ENCODE measurements around the gene BCKDHB.
"Not testable (repeated sequence)": the region's sequence is repeated elsewhere in the genome, so short reads cannot be mapped to it uniquely, and the experiment has no call there.

BCKDHB gene

DNA sequence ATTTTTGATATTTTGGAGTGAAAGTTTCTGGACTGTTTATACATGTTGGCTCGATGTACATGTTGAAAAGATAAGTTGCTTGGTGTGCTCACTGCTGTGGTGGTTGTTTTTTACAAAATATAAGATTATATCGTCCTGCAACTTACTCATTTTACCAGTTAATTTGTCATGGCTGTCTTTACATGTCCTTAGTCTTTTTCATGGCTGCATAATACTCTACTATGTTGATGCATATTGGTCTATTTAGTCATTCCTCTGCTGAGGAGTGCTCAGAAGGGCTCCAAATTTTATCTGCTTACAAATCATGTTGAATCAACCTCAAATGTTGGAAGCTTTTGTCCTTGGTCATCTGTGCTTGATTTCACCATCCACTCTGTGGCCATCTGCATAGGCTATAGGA, 164.6 kb downstream of the BCKDHB start:
- no peak for DNase-seq

DNA sequence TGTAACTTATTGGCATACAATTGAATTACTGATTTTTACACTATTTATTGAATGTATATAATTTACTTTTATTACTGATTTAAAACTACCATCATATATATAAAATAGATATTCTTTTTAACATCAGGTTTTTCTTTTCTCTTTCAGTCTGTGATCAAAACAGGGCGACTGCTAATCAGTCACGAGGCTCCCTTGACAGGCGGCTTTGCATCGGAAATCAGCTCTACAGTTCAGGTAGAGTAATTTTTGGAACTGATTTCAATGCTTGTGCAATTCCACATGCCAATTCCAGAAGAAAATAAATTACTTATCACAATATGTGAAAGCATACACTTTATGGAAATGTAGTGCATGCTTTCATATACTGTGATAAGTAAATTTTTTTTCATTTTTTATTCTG, 166.5 kb downstream of the BCKDHB start:
- no peak for DNase-seq

DNA sequence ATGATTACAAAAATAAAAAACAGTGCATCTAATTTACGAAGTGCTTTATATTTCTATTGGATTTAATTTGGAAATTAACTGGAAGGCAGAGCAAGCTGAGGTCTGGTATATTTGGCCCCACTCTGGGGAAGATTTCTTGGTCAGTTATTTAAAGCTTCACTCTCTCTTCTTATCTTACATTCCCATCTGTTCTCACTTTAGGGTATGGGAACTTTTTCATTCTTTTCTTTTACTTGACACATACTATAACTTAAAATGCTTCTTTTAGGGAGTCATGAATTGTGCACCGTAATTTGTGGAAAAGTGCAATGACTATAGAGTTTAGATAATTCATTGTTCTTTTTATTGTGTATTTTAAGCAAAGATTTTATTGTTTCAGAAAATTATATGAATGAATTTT, 170.4 kb downstream of the BCKDHB start:
- no peak for DNase-seq

DNA sequence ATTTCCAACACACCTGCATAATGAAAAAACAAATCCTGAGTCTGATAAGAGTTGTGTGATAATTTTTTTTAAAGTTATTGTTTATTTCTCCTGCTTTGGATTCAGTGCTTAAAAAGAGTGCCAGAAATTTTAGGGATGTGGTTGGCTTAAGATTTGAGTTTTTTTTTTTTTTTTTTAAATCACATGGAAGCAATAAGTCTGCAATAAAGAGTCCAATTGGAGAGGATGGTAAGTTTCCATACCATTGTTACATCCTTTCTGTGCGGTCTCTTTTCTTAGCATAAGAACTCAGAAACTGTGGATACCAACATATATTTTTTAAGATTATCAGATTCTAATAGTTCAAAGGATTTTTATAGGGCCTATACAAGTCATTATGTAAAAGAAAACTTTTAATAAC, 171.0 kb downstream of the BCKDHB start:
- DNase-seq, result no peak

DNA sequence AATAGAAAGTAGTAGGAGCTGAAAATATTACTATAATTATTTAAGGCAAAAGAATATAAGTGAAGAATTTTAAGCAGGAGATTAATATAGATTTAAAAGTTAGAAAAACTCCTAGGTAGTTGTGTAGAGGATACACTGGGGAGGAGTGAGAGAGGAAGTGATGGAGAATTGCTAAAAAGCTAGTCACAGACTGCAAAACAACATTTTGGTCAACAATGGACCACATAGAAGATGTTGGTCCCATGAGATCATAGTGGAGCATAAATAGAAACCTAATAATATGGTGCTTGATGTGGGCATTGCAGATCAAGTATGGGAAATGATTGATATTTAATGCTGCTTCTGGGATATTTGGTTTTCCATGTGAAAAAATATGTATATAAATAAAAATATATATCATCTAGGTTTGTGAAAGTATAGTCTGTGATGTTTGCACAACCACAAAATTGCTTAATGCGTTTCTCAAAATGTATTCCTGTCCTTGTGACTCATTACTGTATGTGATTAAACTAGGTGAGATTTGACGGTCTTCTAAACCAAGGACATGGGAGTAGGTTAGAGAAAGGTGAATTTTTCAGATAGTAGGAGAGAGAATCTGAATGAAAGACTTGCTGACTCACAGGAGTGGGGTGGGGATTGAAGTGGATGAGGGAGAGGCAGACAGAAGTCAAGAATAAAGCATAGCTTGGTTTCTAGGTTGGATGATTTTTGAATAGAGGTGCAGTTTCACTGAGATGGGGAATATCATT, 174.0 kb downstream of the BCKDHB start:
- no peak for DNase-seq

DNA sequence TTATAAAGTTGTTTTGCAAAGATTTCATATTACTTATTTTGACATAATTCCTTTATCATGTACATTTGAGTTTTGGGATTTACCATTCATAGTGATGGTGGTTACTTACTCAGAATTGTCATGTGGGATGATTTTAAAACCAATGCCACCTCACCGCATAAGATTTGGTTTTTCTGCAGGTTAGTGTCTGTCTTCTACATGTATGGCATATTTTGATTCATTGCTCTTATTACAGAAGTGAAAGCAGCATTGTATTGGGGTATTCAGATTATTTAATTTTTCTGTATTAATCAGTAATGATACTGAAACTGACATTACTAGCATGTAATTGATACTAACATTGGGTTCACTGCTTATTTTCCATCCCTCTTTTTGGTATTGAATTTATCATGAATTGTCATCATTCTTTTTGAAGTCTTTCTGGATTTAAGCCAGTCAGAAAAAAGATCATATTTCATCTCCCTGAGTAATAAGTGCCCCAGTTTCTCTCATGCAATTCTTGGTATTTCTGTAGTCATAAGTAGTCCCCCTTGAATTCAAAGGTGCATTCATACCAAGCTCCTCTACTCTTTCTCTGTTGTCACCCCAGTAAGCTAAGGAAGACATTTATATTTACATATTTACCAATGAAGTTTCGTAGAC, 176.6 kb downstream of the BCKDHB start:
- no peak for DNase-seq

DNA sequence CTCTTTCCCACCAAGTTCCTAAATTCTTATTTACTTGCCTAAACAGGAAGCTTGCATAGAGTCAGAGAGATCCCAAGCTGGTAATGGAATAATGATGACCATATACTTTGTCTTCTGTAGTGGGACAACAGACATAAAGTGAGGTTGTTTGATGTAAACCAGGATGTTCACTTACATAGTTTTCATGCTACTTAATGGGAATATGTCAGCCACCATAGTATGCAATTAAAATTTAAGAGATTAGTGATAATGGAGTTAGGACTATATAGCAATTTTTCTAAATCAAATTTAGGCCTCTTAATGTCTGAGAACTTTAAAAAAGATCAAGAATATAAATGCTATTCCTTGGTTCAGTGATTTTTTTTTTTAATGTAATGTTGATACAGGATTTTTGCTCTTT, 180.6 kb downstream of the BCKDHB start:
- no peak for DNase-seq

DNA sequence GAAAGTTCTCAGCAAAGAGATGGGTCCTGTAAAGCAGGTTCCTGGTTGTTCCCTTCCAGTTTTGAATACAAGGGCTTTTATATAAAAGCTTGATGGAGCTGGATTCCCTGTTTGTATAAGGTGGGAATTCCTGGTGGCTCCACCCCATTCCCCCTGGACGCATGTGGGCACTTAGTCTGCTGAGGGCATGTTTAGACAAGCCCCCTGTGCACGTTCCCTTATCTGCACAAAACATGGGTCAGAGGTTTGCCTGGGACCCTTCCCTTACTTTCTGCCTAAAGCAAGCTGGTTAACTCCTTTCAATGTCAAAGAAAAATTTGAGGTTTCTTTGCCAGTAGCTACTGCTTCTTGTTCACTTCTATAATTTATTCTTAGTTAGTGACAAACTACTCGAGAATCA, 181.1 kb downstream of the BCKDHB start:
- DNase-seq, result no peak

DNA sequence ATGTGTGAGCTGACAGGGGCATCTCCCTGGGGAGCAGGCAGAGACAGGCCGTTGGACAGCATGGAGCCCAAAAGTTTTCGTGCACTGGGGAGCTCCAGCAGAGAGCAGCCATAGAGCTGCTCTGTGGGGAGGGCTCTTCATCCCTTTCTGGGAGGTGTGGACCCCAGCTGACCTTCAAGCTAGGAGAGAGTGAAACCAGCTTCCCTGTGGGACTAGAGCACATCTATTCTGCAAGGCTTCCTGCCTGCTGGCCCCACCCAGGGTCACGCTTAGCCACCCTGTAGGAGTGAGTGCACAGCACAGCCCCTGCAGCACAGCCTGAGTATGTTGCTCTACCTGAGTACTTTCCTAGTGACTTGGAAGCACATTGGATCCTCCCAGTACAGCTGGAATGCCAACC, 183.3 kb downstream of the BCKDHB start:
- no peak for DNase-seq

DNA sequence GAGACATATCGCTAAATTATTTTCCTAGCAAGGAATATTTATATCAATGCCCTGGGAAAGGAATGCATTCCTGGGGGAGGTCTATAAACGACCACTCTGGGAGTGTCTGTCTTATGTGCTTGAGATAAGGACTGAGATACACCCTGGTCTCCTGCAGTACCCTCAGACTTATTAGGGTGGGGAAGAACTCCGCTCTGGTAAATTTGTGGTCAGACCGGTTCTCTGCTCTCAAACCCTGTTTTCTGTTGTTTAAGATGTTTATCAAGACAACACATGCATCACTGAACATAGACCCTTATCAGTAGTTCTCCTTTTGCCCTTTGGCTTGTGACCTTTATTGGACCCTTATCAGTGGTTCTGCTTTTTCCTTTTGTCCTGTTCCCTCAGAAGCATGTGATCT, 188.1 kb downstream of the BCKDHB start:
- DNase-seq, result not testable (repeated sequence)

DNA sequence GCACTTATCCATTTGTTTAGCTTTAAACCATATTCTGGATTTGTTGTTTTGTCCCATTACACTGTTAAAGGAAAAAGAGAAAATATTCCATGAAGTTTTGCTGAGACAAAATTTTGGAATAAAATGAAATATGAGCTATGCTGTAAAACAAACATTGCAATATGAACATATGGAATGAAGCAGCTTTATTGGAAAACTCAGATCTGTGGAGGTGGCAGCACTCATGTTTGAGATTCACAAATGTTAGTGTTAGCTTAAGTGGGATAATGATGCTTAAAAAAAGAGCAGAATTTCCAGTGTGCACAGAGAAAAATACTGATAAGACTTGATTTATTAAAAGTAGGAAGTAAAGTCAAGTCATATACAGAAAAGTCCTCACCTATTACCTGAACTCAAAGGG, 196.2 kb downstream of the BCKDHB start:
- DNase-seq, result no peak

DNA sequence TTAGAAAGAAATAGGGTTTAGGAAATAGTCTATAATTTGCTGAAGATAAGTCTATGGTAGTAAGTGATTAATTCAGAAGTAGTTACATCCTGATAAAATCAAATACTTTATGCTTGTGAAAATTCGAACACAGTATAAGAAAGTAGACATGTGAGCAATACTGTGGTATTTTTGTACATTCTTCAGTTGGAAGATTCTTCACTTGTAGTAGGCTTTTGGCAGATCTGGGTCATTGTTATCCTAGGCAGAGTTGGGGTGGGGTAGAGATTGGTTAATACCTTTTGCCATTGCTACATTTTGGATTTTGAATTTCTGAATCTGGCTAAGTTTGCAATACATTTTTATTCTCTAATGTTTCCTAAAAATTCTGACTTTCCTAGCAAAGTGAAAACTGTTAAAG, 197.5 kb downstream of the BCKDHB start:
- no peak for DNase-seq

DNA sequence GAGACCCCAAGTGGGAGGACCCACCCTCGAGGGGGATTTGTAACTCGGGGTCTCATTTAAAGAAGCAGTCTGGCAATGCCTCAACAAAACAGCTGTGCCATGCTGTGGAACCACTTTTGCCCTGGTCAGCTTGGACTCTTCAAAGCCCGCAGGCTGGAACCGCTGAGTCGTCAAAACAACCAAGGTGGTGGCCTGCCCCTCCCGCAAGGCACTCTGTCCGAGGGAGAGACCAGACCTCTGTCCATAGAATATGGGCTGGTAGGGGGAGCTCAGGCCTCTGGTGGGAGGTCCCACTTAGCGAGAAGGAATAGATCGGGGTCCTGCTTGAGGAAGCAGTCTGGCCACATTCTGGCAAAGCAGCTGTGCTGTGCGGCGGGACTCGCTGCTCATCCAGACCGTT, 208.1 kb downstream of the BCKDHB start:
- DNase-seq, result no peak

DNA sequence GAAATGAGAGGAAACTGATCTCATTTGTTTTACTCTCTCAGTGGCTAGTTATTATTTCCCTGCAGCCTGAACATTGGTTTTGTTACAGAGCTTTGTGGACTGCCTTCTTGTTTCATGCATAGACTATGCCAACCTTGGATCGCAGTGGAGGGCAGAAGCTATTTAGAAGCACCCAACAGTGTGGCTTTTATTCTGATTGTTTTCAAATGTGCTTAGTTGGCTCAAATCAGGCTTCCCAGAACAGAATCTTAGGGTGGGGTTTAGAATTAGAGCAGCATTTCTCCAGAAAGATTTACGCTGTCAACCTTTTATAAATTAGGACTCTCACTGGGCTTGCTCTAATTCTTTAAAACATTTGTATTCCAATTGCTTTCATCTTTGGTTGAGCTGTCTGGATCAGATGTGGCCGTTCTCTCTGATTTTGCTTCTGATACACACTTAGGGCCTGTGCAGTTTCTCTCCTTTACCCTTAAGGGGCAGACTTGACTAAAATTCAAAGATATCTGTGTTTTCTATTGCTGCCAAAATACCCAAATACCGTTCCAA, 210.3 kb downstream of the BCKDHB start:
- DNase-seq, result no peak

DNA sequence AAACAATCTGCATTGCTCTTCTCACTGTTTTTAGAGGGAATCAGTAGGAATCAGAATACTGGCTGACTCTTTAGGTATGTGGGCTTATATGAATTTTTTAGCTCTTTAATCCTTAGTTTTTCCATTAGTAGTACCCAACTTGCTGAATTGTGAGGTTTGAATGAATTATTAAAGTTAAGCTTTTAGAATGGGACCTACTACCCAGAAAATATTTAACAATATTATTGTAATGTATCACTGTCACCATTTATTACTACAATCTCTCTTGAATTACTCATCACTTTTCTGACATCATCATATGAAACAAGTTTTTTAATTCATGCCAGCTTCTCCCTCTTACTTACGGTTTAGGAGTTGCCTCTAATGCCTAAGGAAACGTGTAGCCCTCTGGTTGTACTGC, 212.7 kb downstream of the BCKDHB start:
- no peak for DNase-seq

DNA sequence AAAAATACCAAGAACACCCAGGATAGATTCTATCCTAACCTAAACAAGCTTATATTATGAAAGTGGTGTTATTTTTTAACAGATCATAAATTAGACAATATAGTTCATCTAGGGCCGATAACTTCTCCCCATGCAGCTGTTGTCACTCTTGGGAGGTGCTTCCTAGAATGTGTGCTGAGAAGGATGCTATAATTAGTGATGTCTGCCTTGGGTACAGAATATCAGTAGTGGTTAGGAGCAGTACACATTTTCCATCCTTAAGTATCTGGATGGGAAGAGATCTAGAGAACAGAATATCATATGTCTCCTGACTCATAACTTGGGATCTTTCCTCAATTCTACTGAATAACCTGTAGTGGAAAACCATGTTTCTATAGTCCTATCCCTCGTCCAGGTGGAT, 214.5 kb downstream of the BCKDHB start:
- DNase-seq, result no peak

DNA sequence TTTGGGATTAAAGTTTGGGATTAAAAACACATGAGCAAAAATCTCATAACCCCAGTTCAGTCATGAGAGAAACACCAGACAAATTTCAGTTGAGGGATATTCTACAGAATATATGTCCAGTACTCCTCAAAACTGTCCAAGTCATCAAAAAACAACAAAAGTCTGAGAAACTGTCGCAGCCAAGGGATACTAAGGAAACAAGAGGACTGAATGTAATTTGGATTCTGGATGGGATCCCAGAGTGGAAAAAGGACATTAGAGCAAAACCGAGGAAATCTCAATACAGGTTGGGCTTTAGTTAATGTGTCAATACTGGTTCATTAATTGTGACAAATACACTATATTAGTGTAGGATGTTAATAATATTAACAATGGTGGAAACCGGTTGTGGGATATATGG, 219.3 kb downstream of the BCKDHB start:
- no peak for DNase-seq

DNA sequence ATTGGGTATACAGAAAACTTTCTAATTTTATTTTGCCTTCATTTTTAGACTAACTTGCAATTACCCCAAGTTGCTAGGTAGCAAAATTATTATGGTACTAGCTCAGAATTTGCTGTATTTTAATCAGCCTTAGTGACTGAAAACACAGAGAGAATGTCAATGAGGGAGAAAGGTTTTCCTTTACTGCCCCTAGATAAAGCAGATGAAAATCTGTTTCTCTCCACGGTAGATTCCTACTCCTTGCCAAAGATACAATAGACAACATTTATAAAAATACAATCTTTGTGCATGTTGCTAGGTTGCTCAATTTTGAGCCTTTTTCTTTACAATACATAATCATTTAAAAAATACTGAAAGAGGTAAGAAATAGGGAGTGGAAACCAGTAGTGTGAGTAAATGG, 222.2 kb downstream of the BCKDHB start:
- no peak for DNase-seq

DNA sequence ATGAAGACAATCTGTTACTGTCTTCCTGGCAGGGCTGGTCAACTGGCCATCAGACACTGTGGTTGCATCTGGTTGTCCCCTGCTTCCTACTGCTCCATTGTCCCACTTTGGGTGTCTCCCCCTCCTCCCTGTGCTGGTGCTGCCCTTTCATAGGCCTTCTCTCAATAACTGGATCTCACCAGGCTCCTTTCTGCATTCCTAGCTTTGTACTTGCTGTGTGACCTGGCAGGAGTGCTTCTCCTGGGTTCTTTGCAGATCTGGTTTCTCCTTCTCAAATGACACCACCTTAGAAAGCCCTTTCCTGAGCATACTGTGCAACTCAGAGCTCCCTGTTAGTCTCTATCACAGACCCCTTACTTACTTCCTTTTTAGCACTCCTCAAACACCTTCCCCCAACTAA, 223.0 kb downstream of the BCKDHB start:
- no peak for DNase-seq

DNA sequence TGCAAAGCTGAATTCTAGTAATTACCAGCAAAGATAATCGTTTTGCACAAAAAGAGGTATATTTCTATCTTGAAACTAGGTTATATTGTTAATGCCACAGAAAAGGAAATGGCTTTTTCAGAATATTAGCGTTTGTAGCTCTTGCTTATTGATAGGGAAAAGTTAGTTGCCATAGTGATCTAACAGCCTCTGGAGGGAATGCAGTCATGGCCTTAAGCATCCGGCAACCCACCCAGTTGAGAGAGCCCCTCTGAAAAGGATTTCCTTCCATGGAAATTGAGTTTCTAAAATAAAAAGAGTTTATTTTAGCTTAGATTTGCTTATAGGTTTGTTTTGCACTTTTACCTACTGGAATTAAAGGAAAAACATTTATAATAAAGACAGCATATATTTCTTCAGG, 224.5 kb downstream of the BCKDHB start:
- no peak for DNase-seq

DNA sequence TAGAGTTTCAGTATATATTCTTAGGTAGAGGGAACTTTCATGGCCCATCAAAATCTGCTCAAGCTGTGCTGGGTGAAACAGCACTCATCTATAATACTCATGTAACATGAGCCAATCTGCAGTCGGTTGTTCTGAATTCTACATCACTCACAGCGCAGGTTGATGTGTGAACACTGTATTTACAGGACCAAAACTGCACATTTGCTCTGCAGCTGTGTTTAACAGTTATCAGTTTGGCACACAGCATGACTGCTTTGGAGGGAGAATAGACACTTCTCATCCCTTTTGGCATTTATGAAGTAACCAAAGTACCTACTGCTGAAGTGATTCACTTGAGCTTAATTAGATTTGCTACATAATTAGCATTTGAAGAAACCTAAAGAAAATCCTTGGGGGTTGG, 225.1 kb downstream of the BCKDHB start:
- DNase-seq, result peak; percentile 84

DNA sequence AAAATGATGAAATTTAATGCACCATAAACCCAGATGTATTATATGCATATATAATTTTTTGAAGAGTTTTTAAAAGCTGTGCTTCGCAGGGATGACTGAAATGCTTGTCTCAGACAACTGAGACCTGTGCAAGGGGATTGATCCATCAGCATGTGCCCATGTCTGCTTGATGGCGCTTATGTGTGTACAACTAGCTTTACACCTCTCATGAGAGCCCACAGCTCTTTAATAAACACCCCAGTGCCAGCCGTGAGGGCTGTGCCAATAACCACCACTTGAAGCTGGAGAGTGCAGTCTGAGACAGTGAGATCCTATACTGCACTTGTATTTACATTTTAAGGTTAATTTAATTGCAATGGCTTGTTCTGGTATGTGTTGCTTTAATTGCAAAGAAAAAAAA, 225.5 kb downstream of the BCKDHB start:
- peak; percentile 45 for DNase-seq

DNA sequence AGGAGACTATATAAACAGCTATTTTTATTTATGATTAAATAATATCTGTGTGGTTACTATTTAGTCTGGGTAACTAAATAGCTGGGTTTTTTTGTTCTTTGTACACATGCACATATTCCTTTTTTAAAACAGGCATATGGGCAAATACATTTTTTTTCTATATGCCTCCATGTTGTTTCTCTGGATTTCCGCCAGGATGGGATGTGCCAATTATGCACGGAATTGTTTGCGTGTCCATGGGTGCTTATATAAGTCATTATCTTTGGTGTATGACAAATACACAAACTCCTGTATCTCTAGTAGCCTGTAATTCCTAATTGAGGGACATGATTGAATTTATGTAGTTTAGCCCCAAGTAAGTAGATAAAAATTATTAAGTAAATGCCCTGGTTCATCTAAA, 226.9 kb downstream of the BCKDHB start:
- peak; percentile 73 for DNase-seq

DNA sequence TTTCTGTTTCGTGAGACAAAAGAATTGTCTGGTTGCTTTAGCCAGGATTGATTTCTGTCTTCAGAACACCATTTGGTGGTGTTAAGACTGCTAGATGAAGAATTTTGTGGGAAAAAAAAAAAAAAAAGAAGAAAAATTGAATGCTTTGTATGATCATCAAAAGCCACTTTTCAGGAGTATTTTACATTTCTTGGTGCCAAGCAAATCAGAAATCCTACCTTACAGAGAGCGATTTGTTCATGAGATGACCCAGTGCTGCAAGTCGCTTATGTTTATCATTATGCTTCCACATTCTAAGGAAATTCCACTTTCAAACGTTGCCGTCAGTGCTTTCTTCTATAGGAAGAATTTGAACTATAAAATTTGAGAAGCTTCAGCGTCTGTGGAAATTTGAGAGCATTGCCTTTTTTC, 228.7 kb downstream of the BCKDHB start:
- no peak for DNase-seq

DNA sequence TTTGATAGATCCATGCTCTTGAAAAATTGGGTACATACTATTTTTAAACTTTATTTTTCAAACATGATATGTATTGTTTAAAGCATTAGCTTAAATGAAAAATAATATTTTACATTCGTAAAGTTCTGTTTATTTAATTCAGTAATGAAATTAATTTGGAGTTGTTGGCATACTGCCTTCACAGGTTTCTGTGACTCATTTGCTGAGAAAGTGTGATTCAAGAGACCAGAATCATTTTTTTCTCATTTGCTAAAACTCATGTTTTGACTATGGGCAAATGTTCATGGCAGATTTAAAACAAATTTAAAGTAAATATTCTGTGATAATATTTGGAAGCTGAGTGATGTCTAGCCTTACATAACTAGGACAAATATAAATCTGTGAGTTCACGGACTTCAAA, 230.4 kb downstream of the BCKDHB start:
- no peak for DNase-seq

All from COR-L47 (cell line).